ENCODE results near the gene TTC21B.

DNA sequence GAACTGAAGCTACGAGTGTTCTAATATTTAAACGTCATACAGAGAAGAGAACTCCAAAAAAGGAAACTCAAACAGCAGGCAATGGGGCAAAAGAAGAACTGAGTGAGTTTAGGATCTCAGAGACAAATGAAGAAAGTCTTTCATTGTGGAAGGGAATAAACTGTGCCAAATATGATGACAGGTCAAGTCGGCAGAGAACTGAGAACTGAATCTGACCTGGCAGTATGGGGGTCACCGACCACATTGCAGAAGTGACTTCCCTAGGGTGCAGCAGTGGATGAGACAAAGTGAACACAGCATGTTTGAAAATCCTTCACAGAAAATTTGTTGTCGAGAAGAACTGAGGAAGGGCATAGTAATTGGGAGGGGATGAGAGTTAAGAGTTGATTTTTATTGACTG, 55.9 kb downstream of the TTC21B start:
- TF ChIP-seq FOXM1 (IDR thresholded peaks at IDR 0.05; ENCODE audit: borderline replicate concordance) (no peak), FOXK2 (IDR thresholded peaks at IDR 0.05) (no peak), SUZ12 (IDR thresholded peaks at IDR 0.05) (no peak), BHLHE40 (IDR thresholded peaks at IDR 0.05; ENCODE audit: borderline replicate concordance) (no peak), CTBP1 (IDR thresholded peaks at IDR 0.05; ENCODE audit: borderline replicate concordance) (no peak), TARDBP (IDR thresholded peaks at IDR 0.05) (no peak), FOXA1 (IDR thresholded peaks at IDR 0.05) (no peak), HDGF (IDR thresholded peaks at IDR 0.05; ENCODE audit: borderline replicate concordance) (no peak), ARNT (IDR thresholded peaks at IDR 0.05) (no peak), LEF1 (IDR thresholded peaks at IDR 0.05; ENCODE audit: borderline replicate concordance) (no peak), ZNF384 (IDR thresholded peaks at IDR 0.05) (no peak), ELF4 (IDR thresholded peaks at IDR 0.05) (no peak)
- TF ChIP-seq, protein P1, sequence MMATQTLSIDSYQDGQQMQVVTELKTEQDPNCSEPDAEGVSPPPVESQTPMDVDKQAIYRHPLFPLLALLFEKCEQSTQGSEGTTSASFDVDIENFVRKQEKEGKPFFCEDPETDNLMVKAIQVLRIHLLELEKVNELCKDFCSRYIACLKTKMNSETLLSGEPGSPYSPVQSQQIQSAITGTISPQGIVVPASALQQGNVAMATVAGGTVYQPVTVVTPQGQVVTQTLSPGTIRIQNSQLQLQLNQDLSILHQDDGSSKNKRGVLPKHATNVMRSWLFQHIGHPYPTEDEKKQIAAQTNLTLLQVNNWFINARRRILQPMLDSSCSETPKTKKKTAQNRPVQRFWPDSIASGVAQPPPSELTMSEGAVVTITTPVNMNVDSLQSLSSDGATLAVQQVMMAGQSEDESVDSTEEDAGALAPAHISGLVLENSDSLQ (IDR thresholded peaks at IDR 0.05) = no peak
